ENCODE data around the gene SLC29A3.

Gene SLC29A3

GRCh38 chr10:71360735-71361134 is 41.7 kb downstream of the SLC29A3 start:
- Histone ChIP-seq H3K4me1 (ENCODE audit: insufficient read depth, low read length) (0 out of 2 replicates have a peak, but pooled peaks cover 4% of the 10 kb centered on the region), H3K27ac (ENCODE audit: low read depth, low read length) (no peak overlapping the region), H3K36me3 (ENCODE audit: insufficient read depth, low read length) (peaks cover 17% of the 10 kb centered on the region; the same call in 1 of the 2 replicates), H3K27me3 (ENCODE audit: insufficient read depth, low read length) (no peaks in the 10 kb centered on the region), H3K9ac (ENCODE audit: low read depth, low read length) (no peak overlapping the region), H3K4me3 (ENCODE audit: low read length) (no peak overlapping the region), H3K9me3 (ENCODE audit: insufficient read depth, low read depth, low read length) (no peaks in the 10 kb centered on the region)
- WGBS = 98% methylated on average over 2 of the region's 2 CpGs

- H3K9me3 ChIP-seq (ENCODE audit: insufficient read depth, low read depth, low read length) = no peaks in the 10 kb centered on the region
- H3K27ac ChIP-seq (ENCODE audit: low read depth, low read length) = no peak overlapping the region
- H3K4me3 ChIP-seq (ENCODE audit: low read length) = no peak overlapping the region
- H3K36me3 ChIP-seq (ENCODE audit: insufficient read depth, low read length) = peaks cover 12% of the 10 kb centered on the region; the same call in 1 of the 2 replicates
- no peak overlapping the region for H3K9ac ChIP-seq (ENCODE audit: low read depth, low read length)
- 0 out of 2 replicates have a peak, but pooled peaks cover 4% of the 10 kb centered on the region for H3K4me1 ChIP-seq (ENCODE audit: insufficient read depth, low read length)
- whole genome bisulfite sequencing = 94% methylated on average over 7 of the region's 7 CpGs
- H3K27me3 ChIP-seq (ENCODE audit: insufficient read depth, low read length) = no peaks in the 10 kb centered on the region
Observed at GRCh38 chr10:71361581-71361980, 42.5 kb downstream of the SLC29A3 start.

GRCh38 chr10:71362141-71362540 is 43.1 kb downstream of the SLC29A3 start:
- WGBS = 95% methylated on average over 16 of the region's 16 CpGs

GRCh38 chr10:71363936-71364335 is 44.9 kb downstream of the SLC29A3 start:
- H3K4me1 ChIP-seq (ENCODE audit: insufficient read depth, low read length) = 0 out of 2 replicates have a peak, but pooled peaks cover 4% of the 10 kb centered on the region
- H3K4me3 ChIP-seq (ENCODE audit: low read length) = no peak overlapping the region
- H3K27ac ChIP-seq (ENCODE audit: low read depth, low read length) = no peak overlapping the region
- peaks cover 12% of the 10 kb centered on the region; the same call in 1 of the 2 replicates for H3K36me3 ChIP-seq (ENCODE audit: insufficient read depth, low read length)
- no peaks in the 10 kb centered on the region for H3K27me3 ChIP-seq (ENCODE audit: insufficient read depth, low read length)
- no peaks in the 10 kb centered on the region for H3K9me3 ChIP-seq (ENCODE audit: insufficient read depth, low read depth, low read length)
- no peak overlapping the region for H3K9ac ChIP-seq (ENCODE audit: low read depth, low read length)

More at GRCh38 chr10:71362141-71362540, 43.1 kb downstream of the SLC29A3 start:
- Histone ChIP-seq H3K9me3 (ENCODE audit: insufficient read depth, low read depth, low read length) (no peaks in the 10 kb centered on the region), H3K27ac (ENCODE audit: low read depth, low read length) (no peak overlapping the region), H3K4me3 (ENCODE audit: low read length) (no peak overlapping the region), H3K4me1 (ENCODE audit: insufficient read depth, low read length) (0 out of 2 replicates have a peak, but pooled peaks cover 4% of the 10 kb centered on the region), H3K36me3 (ENCODE audit: insufficient read depth, low read length) (peaks cover 12% of the 10 kb centered on the region; the same call in 1 of the 2 replicates), H3K9ac (ENCODE audit: low read depth, low read length) (no peak overlapping the region), H3K27me3 (ENCODE audit: insufficient read depth, low read length) (no peaks in the 10 kb centered on the region)

GRCh38 chr10:71365366-71365765 is 46.3 kb downstream of the SLC29A3 start:
- Histone ChIP-seq H3K4me3 (ENCODE audit: low read length) (no peak overlapping the region), H3K27ac (ENCODE audit: low read depth, low read length) (no peak overlapping the region), H3K36me3 (ENCODE audit: insufficient read depth, low read length) (peaks cover 12% of the 10 kb centered on the region; the same call in 1 of the 2 replicates), H3K4me1 (ENCODE audit: insufficient read depth, low read length) (0 out of 2 replicates have a peak, but pooled peaks cover 4% of the 10 kb centered on the region), H3K9me3 (ENCODE audit: insufficient read depth, low read depth, low read length) (no peaks in the 10 kb centered on the region), H3K9ac (ENCODE audit: low read depth, low read length) (no peak overlapping the region), H3K27me3 (ENCODE audit: insufficient read depth, low read length) (no peaks in the 10 kb centered on the region)
- WGBS = 94% methylated on average over 6 of the region's 6 CpGs

GRCh38 chr10:71366690-71367089 is 47.6 kb downstream of the SLC29A3 start:
- H3K4me3 ChIP-seq (ENCODE audit: low read length) = no peak overlapping the region
- H3K36me3 ChIP-seq (ENCODE audit: insufficient read depth, low read length) = peaks cover 12% of the 10 kb centered on the region; the same call in 1 of the 2 replicates
- no peak overlapping the region for H3K9ac ChIP-seq (ENCODE audit: low read depth, low read length)
- H3K4me1 ChIP-seq (ENCODE audit: insufficient read depth, low read length) = 0 out of 2 replicates have a peak, but pooled peaks cover 4% of the 10 kb centered on the region
- WGBS = 87% methylated on average over 8 of the region's 8 CpGs
- H3K27me3 ChIP-seq (ENCODE audit: insufficient read depth, low read length) = no peaks in the 10 kb centered on the region
- no peaks in the 10 kb centered on the region for H3K9me3 ChIP-seq (ENCODE audit: insufficient read depth, low read depth, low read length)
- H3K27ac ChIP-seq (ENCODE audit: low read depth, low read length) = no peak overlapping the region

- Histone ChIP-seq H3K27me3 (ENCODE audit: insufficient read depth, low read length) (no peaks in the 10 kb centered on the region), H3K9me3 (ENCODE audit: insufficient read depth, low read depth, low read length) (no peaks in the 10 kb centered on the region), H3K27ac (ENCODE audit: low read depth, low read length) (no peak overlapping the region), H3K4me1 (ENCODE audit: insufficient read depth, low read length) (0 out of 2 replicates have a peak, but pooled peaks cover 4% of the 10 kb centered on the region), H3K4me3 (ENCODE audit: low read length) (no peak overlapping the region), H3K36me3 (ENCODE audit: insufficient read depth, low read length) (peaks cover 9% of the 10 kb centered on the region; the same call in 1 of the 2 replicates), H3K9ac (ENCODE audit: low read depth, low read length) (no peak overlapping the region)
- 97% methylated on average over 2 of the region's 2 CpGs for WGBS
Observed at GRCh38 chr10:71367271-71367670, 48.2 kb downstream of the SLC29A3 start.

GRCh38 chr10:71368176-71368575 is 49.1 kb downstream of the SLC29A3 start:
- Histone ChIP-seq H3K9me3 (ENCODE audit: insufficient read depth, low read depth, low read length) (no peaks in the 10 kb centered on the region), H3K9ac (ENCODE audit: low read depth, low read length) (no peak overlapping the region), H3K4me1 (ENCODE audit: insufficient read depth, low read length) (0 out of 2 replicates have a peak, but pooled peaks cover 4% of the 10 kb centered on the region), H3K27ac (ENCODE audit: low read depth, low read length) (no peak overlapping the region), H3K27me3 (ENCODE audit: insufficient read depth, low read length) (no peaks in the 10 kb centered on the region), H3K4me3 (ENCODE audit: low read length) (no peak overlapping the region), H3K36me3 (ENCODE audit: insufficient read depth, low read length) (peaks cover under 1% of the 10 kb centered on the region; the same call in 1 of the 2 replicates)
- WGBS = 85% methylated on average over 1 of the region's 1 CpG

GRCh38 chr10:71368643-71369042 is 49.6 kb downstream of the SLC29A3 start:
- Histone ChIP-seq H3K4me1 (ENCODE audit: insufficient read depth, low read length) (0 out of 2 replicates have a peak, but pooled peaks cover 4% of the 10 kb centered on the region), H3K36me3 (ENCODE audit: insufficient read depth, low read length) (no peaks in the 10 kb centered on the region), H3K27me3 (ENCODE audit: insufficient read depth, low read length) (0 out of 2 replicates have a peak, but pooled peaks cover 3% of the 10 kb centered on the region), H3K27ac (ENCODE audit: low read depth, low read length) (no peak overlapping the region), H3K9me3 (ENCODE audit: insufficient read depth, low read depth, low read length) (no peaks in the 10 kb centered on the region), H3K9ac (ENCODE audit: low read depth, low read length) (no peak overlapping the region), H3K4me3 (ENCODE audit: low read length) (no peak overlapping the region)
- 75% methylated on average over 2 of the region's 2 CpGs for whole genome bisulfite sequencing

GRCh38 chr10:71369602-71370001 is 50.5 kb downstream of the SLC29A3 start:
- H3K4me1 ChIP-seq (ENCODE audit: insufficient read depth, low read length) = no peaks in the 10 kb centered on the region
- H3K9me3 ChIP-seq (ENCODE audit: insufficient read depth, low read depth, low read length) = no peaks in the 10 kb centered on the region
- H3K9ac ChIP-seq (ENCODE audit: low read depth, low read length) = no peak overlapping the region
- 0 out of 2 replicates have a peak, but pooled peaks cover 4% of the 10 kb centered on the region for H3K27me3 ChIP-seq (ENCODE audit: insufficient read depth, low read length)
- H3K4me3 ChIP-seq (ENCODE audit: low read length) = no peak overlapping the region
- H3K27ac ChIP-seq (ENCODE audit: low read depth, low read length) = no peak overlapping the region
- H3K36me3 ChIP-seq (ENCODE audit: insufficient read depth, low read length) = no peaks in the 10 kb centered on the region
- WGBS = 81% methylated on average over 1 of the region's 1 CpG

GRCh38 chr10:71370031-71370430 is 51.0 kb downstream of the SLC29A3 start:
- H3K4me3 ChIP-seq (ENCODE audit: low read length) = no peak overlapping the region
- H3K9ac ChIP-seq (ENCODE audit: low read depth, low read length) = no peak overlapping the region
- no peak overlapping the region for H3K27ac ChIP-seq (ENCODE audit: low read depth, low read length)
- H3K4me1 ChIP-seq (ENCODE audit: insufficient read depth, low read length) = no peaks in the 10 kb centered on the region
- H3K9me3 ChIP-seq (ENCODE audit: insufficient read depth, low read depth, low read length) = no peaks in the 10 kb centered on the region
- H3K27me3 ChIP-seq (ENCODE audit: insufficient read depth, low read length) = peaks cover 8% of the 10 kb centered on the region; the same call in 1 of the 2 replicates
- 96% methylated on average over 3 of the region's 3 CpGs for WGBS
- H3K36me3 ChIP-seq (ENCODE audit: insufficient read depth, low read length) = no peaks in the 10 kb centered on the region
